NCI-H2107 treated with DMSO at 0.1 percent for 48 hours (cell line): ENCODE data around the gene ZYG11B.
"Not testable (repeated sequence)": the region's sequence is repeated elsewhere in the genome, so short reads cannot be mapped to it uniquely, and the experiment has no call there.

Source experiments
- DNase-seq: peaks from one replicate; lab custom pipeline; 2025; ENCODE audit not compliant: unreplicated experiment; lab: John Stamatoyannopoulos, UW

The ZYG11B gene

GRCh38 chr1:52726265-52727113 lies at the start of gene ZYG11B:
ZYG11B (plus strand) TSS chr1:52726453; CDS start chr1:52726654, 201 bp downstream.
- DNase-seq, result peak; percentile 88

DNA sequence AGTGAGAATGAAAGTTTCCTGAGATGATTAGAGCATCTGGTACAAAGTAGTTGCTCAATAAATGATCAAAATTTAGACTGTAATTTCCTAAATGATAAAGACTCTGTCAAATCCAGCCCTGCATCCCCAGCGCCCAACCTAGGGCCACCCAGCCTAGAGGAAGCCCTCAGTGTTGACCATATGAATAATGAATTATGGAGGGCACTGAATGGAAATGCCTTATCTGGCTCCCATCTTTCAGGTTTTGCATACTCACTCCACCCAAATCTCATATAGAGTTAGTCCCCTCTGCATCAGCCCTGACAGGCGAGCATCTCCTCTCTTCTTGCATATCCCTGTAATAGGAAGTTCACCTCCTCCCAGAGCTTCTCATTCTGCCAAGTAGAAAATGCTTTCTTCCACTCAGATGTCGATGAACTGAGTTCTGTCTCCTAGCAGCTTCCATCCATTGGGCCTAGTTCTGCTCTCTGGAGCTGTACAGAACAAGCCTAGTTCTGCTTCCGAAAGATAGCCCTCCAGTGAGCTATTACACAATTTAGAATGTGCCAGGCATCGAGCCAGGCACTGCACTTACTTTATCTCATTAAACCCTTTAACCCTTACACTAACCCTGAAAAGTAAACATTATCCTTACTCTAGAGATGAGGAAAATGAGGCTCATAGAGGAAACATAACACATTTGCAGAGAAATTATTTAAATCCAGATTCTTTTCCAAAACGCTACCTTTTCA lies 49.0 kb upstream of the ZYG11B start:
- DNase-seq, result no peak

DNA sequence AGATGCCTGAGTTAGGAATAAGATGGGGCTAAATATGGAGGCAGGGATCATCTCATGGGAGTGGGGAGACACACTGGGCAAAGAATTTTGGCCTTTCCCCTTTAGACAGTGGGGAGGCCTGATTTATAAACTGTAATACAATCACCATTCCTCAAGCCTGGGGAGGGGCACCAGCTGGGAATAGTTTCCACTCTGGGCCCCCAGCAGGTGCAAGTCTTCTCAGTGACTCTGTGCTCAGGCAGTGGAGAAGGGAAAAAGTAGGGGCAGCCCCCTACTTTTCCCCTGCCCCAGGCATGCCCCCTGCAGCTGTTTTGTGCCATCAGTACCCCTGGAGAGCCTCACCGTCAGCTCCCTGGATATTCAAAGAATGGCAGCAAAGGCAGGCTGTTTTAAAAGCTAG lies 47.2 kb upstream of the ZYG11B start:
- DNase-seq, result no peak

DNA sequence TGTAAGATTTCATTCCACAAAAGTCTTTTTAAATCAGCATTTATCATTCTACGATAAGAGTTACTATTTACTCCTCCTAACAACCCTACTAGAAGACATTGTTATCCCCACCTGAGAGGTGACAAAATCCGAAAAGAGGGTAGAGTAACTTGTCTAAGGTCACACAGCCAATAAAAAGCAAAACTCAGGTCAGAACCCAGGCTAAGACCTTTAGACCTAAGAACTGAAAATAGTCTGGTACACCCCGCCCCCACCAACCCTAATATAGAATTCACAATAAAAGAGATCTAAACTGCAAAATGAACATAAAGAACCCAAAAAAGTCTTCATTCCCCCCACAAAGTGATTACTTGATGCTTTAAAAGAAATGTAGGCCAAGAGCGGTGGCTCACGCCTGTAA lies 46.8 kb upstream of the ZYG11B start:
- DNase-seq, result no peak

DNA sequence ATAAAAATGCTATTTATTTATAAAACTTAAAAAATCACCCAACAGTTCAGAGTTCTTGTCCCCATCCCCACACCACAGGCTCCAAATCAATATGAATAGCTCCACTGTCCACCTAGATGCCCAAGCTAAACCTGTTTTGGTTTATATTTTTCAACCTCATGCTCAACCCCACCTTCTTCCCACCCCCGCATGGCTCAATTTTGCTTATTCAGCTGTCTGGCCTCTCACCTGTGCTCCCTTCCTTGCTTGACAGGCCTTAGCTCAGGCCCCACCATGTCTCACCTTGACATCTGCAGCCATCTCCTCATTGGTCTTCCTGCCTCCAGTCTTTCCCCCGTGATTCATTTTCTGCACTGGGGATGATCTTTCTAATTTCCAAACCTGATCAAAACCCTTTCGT lies 45.9 kb upstream of the ZYG11B start:
- no peak for DNase-seq

GRCh38 chr1:52681136-52681535 lies 45.1 kb upstream of the ZYG11B start:
- no peak for DNase-seq

DNA sequence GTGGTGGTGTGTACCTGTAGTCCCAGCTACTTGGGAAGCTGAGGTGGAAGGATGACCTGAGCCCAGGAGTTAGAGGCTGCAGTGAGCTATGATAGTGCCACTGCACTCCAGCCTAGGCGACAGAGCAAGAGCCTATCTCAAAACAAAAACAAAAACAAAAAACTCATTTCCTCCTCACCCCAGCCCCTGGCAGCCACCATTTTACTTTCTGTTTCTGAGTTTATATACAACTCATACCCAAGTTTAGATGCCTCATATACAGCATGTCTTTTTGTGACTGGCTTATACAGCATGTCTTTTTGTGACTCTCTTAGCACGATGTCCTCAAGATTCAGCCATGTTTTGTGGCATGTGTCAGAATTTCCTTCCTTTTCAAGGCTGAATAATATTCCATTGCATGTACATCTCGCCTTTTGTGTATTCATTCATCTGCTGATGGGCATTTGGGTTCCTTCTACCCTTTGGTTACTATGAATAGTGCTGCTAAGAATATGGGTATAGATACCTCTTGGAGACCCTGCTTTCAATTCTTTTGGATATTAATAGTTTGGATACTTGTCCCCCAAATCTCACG lies 42.8 kb upstream of the ZYG11B start:
- no peak for DNase-seq

- no peak for DNase-seq
Measured at GRCh38 chr1:52684545-52684944, 41.7 kb upstream of the ZYG11B start.

DNA sequence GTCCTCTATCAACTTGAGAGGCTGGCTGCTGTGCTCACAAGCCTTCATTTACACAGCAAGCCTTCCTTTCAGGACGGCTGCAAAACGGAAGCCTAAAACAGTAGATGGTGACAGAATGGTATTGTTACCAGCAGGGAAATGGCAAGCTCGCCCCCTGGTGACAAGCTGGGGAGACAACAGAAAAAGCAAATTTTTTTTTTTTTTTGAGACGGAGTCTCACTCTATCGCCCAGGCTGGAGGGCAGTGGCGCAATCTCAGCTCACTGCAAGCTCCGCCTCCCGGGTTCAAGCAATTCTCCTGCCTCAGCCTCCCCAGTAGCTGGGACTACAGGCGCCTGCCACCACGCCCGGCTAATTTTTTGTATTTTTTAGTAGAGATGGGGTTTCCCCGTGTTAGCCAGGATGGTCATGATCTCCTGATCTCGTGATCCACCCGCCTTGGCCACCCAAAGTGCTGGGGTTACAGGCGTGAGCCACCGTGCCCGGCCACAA lies 39.9 kb upstream of the ZYG11B start:
- DNase-seq, result peak; percentile 87

DNA sequence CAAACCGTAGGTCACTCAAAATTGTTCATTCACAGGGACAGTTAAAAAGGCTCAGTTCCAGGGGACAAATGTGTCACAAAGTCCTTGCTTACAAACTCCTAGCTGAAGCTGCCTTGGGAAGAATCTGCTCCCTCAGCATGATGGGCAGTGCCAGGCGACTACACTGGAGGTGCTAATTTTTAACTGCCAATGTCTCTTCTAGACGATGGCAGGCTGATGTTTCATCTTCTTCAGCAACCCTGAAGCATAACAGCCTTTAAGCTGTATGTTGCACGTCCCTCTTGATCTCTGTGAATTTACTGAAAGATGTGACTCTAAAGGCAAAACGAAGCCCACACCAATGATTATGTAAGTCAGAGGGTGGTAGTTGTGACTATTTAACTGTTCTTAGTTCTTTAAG lies 39.4 kb upstream of the ZYG11B start:
- no peak for DNase-seq

DNA sequence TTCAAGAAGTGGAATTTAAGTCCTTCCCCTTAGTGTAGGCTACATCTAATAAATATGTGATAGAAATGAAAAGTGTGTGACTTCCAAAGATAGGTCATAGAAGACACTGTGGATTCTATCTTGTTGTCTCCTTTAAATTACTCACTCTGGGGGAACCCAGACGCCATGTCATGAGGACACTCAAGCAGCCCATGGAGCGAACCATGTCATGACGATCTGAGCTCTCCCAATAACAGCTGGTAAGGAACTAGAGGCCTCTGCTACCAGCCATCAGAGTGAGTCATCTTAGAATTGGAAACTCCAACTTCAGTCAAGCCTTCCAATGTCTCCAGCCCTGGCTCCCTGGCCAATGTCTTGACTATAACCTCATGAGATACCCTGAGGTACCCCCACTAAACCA lies 34.4 kb upstream of the ZYG11B start:
- no peak for DNase-seq

DNA sequence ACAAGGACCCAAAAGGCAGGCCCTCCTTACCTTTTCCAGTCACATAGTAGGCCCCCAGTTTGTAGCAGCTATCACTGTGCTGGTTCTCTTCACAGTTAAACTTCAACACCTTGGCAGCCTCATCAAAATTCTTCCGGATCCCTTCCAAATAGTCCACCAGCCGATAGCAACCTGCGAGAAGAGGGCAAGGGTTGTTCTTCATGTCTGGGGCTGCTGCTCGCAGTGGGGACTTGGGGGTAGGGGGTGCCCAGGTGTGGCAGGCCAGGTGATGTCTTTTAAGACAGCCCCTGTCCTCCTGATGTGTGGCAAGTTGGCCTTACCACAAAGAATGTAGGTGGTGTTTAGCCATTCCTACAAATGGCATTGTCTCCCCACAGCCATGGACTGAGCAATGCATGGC lies 33.6 kb upstream of the ZYG11B start:
- DNase-seq, result no peak

GRCh38 chr1:52693351-52693750 lies 32.9 kb upstream of the ZYG11B start:
- not testable (repeated sequence) for DNase-seq

- no peak for DNase-seq
Measured at GRCh38 chr1:52693843-52694242, 32.4 kb upstream of the ZYG11B start.

DNA sequence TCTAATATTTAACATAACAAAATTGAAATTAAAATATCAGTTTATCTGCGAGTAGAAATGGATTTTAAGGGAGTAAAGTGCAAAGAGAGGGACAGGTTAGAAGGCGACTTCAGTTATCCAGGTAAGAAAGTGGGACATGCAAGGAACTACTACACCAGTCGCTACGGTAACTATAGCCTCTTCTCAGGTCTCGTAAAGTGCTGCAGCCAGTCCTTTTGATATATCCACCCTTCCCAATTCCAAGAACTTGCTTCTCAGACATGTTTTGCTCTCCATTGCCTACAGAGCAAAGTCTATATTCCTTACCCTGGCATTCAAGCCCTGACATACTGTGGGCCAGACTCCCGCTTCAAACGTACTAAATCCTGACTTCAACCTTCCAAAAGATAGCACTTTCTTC lies 30.6 kb upstream of the ZYG11B start:
- DNase-seq, result no peak

- peak; percentile 81 for DNase-seq
Measured at GRCh38 chr1:52697795-52698674, 28.2 kb upstream of the ZYG11B start, which contains the start of gene COA7. COA7 (minus strand) TSS chr1:52698347; CDS start chr1:52698326, 21 bp downstream.

- DNase-seq, result peak; percentile 17
Measured at GRCh38 chr1:52702886-52703787, 23.1 kb upstream of the ZYG11B start.

- no peak for DNase-seq
Measured at GRCh38 chr1:52706136-52706670, 20.1 kb upstream of the ZYG11B start.
